IPS-11a (cell line): ENCODE data around the gene SHF.
A peak's percentile ranks its signal among the peaks of the same experiment; 100 is the strongest.

Experiments
- H3K4me3 ChIP-seq: one replicate; pipeline ENCODE4 v1.5.1; 2013; ENCODE audit warnings: low read depth, low read length, control low read depth

The SHF gene

DNA sequence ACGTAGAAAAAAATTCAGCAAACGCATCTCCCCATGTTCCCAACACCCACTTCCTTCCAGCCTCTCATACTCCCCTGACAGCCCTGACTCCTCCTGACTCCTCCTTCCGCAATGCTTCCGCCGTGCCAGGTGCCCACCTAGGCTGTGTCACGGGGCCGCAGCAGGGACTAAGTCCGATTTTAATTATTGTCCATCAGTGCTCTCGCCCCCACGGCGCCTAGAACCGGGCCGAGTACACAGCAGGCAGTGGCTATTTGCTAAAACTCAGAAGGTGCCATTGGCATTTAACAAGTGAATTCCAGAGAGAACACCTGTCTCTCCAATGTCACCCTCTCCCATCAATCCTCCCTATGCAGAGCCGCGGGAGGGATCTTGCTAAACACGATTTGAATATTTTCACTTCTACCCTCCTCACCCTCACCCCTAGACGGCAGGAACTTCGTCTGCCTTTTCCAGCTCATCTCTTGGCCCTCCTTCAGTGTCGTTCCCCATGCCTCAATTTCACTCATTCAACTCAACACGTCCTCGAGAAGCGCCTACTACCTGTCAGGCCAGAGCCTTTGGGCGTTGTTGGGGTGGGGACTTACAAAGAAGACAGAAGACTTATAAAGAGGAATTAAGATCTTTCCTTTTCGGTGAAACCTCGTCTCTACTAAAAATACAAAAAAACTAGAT, 11.5 kb upstream of the SHF start:
- H3K4me3 ChIP-seq, result peak overlapping the region; percentile 95

DNA sequence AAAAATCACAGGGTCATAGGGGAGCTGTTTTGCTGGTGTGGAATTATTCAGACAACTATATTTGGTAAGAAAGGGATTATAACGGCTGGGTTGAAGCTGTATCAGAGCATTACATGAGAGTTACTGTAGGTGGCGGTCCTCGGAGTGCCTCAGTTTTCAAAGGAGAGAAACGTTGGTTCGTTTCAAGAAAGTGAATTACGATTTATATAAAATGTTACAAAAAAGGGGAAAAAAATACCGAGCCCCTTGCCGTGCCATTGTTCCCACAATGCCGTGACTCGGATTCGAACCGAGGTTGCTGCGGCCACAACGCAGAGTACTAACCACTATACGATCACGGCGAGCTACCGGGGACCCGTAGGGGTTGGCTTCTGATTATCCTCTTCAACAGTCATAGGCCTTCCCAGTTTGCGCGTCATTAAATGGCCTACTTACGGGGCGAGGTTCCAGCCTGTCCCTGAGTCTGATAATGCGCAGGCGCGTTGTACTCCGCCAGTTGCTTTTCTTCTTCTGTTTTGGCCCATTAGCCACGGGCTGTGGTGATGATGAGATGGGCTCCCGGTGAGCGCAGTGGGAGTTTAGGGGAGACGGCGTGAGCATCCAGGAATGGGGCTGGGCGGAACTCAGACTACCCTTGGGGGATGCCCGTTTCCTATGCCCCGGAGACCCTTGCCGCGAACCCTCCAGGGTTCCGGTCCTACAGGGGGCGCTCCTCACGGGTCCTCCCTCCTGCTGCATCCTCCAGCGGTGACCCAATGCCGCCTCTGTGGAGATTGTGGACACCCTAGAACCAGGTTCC, 10.8 kb upstream of the SHF start:
- peak overlapping the region; percentile 95 for H3K4me3 ChIP-seq

DNA sequence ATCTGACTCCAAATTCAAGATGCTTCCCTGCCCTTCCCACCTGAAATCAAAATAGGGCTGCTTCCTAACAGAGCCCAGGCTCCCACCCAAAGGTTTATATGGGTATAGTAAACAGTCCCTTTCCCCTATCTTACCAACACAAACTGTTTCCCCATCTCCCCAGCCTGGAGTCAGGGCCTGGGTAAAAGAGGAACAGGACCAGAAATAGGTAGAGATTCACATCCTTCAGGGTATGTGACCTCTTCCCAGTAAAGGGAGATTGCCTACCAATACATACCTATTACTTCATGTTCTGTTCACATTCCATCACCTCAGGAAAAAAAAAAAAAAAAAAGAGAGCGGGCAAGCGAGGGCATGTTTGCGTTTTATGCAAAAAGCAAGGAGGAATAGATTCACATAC, 9.7 kb upstream of the SHF start:
- H3K4me3 ChIP-seq, result no peak overlapping the region

DNA sequence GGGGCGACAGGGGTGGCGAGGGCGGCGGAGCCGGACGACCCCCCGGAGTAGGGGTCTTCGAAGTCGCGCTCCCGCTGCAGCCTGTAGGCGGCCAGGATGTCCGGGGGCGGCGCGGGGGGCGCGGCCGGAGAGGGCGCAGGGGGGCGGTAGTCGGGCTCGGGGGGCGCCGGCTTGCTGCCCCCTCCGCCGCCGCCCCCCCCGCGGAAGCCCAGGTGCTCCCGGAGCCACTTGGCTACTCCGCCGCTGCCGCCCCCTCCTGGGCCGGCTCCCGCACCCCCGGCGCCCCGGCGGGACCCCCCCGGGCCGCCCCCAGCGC, 230 bp downstream of the SHF start:
- peak overlapping the region; percentile 55 for H3K4me3 ChIP-seq

DNA sequence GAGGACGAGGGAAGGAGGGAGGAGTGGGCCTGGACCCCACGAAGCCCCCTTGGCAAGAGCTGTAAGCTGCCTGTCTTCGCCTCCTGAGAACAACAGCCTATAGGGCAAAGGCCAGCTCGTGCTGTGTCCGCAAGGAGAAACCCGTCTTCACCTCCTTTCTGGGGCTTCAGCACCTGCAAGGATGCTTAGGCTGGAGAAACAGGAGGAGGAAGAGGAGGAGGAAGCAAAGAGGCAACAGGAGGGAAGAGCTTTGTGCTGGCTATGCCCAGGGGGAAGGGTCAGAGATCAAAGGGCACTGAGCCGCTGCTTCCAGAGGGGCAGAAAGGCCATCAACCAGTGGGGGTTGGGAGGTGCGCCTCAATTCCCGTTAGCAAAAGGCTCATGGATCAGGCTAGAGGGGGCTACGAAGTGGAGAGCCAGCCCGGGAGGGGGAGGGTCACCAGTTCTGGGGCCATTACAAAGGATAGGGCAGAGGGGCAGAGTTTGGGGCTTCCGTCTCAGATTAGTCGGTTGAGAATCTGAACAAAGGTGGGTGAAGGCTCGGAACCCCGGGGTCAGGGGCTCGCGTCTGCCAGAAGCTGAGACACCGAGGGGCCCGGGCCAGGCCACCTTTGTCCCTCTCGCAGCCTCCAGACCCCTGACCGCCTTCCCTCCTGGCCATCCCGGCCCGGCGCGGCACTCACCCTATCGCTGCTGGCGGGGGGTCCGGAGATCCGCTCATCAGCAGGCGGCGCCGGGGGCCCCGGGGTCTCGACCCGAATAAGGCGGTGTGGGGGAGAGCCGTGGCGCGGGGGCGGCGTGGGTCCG, 792 bp downstream of the SHF start:
- H3K4me3 ChIP-seq, result peak overlapping the region; percentile 55

DNA sequence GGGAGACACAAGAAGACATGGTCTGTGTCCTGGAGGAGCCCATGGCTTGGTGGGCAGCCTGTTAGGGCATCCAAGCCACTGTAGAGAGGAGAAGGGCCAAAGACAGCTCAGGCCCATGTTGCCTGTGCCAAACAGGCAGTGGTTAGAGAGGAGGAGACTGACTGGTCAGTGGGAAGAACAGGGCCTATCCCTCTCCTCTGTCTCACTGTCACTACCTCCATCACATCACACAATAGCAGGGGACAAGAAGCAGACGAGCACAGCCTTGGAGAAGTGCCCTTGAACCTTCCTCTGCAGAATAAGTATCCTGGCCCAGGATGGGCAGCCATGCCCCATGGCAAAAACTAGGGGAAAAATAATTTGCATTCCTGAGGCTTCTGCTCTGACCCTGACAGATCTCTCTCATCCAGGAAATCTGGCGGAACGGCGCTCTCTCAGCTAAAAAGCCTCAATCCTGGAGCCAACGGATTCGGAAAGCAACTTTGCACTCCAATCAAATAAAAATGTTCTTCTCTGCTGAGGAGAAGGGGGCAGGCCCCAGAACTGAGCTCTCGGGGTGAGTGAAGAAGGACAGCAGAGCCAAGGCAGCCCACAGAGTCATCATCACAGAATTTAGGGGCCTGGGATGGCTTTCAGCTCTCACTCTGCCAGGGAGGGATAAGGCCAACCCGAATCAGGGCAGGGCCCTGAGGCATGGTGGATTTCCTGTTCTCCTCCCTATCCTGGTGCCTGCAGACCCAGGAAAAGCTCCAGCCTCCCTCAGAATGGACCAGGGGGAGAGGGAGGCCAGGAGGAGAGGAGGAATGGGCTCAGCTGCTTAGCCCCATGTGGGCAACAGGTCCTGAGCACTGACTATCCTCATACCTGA, 1.6 kb downstream of the SHF start:
- H3K4me3 ChIP-seq, result peak overlapping the region; percentile 55

DNA sequence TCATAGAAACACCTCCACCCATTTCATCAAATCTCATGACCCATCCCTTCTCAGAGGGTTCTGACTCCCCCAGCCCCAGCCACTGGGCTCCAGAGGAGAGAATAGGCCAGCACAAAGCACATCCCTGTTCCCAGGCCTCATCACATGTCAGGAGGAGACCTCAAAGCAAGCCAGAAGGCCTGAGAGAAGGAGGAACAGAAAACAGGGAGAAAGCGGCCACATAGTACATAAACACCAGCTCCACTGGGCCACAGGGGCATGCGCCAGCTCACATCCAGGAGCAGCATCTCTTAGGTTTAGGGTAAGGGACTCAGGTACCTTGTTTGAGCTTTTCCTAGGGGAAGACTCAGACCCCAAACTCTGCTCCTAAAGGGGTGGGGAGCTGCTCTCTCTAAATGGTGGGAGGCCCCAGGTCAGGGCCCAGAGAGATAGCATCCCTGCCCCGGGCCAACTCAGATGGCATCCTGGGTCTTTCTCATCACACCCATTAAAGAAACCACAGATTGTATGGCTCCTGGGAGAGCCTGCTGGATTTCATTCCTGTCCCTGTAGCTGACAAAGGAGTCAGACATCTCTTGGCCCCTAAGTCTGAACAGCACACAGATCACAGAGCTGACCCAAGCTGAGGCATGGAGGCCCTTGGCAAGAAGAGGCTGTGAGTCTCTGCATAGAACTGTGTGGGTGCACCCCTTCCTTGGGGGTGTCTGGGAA, 2.5 kb downstream of the SHF start:
- H3K4me3 ChIP-seq, result no peak overlapping the region

DNA sequence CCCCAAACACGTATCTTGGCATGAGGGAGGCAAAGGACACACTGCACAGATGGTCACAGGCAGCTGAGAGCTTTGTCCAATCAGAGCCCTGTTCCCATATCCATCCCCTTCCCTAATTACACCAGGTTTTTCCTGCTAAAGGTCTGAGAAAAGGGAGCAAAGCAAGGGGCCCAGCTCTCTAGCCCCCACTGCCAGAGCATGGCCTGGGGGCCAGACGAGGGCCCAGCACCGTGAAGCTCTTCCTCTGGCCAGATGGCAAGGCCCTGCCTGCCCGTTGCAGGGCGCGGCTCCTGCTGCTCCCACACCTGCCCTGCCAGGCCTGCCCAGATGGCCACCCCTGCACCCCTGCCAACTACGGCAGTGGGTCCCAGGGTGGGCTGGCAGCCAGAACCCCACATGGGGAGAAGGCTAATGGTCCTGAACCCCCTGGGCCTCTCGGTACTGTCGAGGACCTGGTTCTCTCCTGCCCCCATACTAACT, 3.2 kb downstream of the SHF start:
- no peak overlapping the region for H3K4me3 ChIP-seq

DNA sequence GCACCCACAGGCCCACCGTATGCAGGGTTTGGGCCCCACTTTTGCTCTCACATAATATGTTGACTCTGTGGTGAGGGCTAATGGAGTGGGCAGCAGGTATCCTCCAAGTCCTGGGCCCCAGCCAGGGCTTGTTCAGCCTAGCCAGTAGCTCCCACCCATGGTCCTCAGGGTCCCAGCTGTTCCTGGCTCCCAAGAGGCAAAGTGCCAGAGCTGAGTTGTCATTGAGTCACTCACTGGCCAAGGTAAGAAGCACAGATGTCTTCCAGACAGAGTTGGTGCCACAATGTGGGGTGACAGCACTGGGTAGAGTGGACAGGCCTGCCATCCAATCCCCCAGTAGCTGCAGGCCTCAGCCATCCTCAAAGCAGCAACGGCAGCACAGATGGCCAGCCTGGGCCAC, 4.3 kb downstream of the SHF start:
- no peak overlapping the region for H3K4me3 ChIP-seq

DNA sequence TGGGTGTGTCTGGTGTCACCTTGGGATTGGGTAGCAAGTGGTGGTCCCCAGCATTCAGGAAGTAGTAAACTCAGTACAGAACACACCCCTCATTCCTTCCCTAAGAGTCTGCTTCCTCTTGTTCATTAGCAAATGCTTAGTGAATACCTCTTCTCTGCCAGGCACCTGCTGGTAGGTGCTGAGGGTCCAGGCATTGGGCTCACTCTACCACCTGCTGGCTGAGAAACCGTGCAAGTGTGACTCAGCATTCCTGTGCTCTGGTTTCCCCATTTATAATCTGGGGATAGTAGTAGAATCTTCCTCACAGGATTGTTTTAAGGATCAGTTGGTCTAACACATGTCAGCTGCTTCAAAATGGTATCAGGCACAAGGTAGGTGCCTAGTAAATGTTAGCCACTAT, 4.8 kb downstream of the SHF start:
- H3K4me3 ChIP-seq, result no peak overlapping the region

DNA sequence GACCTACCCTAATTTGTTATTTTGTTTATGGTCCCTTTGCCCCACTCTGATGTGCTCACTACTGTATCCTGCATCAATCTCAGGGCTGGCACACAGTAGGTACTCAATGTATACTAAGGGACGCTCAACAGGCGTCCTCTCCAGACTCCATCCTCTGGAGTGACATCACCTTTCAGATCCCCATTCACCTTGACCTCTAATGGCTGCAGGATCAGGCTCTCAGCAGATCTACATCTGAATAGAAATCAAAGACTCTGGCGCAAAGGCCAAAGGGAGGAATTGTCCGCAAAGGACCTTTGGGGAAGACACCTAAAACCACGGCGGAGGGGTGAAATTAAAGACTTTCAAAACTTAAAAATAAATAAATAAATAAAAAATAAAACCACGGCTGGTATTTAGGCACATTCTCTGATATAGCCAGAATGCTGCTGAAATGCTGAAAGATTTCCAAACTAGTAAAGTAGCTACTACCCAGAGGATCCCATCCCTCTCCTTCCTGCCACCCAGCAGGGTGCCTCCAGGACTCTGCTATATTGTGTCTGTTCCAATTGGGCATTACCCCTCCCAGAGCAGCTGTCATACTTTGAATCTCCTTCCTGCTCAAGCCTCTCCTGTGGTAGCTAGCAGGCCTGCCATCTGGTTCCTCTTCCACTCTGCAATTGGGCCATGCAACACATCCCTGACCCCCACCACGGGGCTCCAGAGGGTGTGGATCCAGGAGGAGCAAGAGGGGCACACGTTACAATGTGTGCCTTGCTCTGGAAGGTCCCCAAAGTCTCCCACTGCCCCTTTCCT, 6.1 kb downstream of the SHF start:
- H3K4me3 ChIP-seq, result no peak overlapping the region

DNA sequence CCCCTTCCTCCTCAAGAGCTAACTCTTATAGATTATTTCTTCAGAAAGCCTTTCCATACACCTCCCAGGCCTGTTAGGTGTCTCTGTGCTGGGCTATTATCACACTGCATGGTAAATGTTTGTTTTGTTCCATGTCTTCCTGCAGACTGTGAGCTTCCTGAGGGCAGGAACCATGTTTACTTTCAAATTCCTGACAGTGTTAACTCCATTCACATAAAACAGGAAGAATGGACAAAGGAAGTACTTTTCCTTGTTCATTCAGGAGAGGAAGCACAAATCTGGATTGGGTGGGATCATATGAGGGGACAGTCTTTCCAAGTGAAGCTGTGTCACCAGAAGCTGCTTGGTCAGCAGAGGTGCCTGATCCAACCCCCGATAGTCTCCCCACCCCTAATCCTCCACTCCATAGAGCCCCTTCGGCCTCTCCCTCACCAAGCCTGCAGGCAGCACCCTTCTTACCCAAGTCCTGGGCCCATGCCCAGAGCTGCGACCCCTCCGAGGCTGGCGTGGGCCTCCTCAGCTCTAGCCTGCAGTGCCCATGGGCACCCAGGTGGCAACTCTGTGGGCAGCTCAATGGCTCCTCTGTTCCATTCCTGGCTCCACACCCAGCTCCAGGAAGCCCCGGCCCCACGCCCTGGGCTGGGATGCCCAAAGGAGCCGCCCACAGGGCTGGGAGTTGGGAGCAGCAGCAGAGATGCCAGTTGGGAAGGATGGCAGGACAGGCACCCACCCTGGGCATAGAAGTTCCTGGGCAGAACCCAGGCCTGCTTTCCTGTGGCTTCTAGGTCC, 6.9 kb downstream of the SHF start:
- no peak overlapping the region for H3K4me3 ChIP-seq

DNA sequence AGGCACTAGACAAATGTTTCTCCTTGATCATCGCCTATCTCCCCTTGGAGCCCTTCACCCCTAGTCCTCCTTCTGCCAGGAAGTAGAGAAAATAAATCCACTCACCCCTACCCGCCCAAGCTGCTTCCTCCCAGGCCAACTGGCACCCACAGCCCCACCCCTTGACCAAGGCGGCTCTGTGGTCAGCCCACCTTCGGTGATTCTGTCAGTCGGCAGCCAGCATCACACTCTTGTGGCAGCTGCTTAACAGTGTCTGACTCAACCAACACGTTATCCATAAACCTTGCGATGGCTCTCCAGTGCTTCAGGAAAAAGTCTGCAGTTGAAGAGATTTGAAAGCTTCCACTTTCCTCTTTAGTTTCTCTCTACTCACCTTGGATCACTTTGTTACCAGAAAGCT, 7.6 kb downstream of the SHF start:
- no peak overlapping the region for H3K4me3 ChIP-seq

DNA sequence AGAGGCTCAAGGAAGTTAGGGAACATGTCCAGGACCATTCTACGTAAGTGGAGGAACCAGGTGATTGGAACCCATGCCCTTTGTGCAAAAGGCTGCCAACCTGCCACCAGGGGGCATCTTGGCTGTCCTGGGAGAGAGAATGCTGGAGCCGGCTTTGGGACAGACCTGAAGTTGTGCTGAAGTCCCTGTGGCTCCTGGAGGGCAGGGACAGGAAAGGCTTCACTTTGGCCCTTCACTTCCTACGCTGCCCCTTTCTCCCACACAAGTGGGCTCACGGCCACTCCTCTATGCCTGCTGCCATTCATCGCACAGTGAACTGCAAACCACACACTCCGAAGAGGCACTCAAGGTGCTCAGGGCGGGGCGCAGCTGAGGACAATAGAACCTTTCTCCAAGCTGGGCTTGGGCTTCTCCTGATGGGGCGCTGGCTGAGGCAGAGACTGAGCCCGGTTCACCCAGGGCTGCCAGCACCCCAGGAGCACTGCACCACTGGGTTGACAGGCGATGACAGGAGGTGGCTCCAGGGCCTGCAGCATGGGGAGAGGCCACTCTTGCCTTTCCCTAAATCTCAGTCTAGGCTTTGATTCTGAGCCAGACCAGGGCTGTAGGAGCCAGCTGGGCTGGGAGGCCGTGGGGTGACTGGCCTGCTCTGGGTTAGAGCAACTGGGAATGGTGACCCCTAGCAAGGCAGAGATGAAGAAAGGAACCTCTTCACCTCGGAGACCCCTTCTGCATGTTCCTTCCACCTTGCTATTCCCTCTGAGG, 8.4 kb downstream of the SHF start:
- no peak overlapping the region for H3K4me3 ChIP-seq

DNA sequence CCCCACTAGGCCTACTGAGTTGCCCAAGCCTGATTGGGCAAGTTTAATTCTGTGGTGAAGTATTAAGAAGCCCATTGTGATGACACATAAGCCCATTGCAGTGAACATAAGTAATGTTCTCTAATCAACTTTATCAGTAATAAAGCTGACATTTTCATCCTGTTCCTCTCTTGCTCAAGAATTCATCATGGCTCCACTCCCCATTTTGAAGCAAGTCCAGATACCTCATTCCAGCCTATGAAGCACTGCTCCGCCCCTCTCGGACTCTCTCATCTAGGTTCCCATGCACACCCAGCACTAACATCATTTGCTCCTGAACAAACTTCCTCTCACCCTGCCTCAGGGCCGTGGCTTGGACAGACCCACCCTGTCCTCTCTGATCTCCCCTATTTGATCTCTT, 10.5 kb downstream of the SHF start:
- no peak overlapping the region for H3K4me3 ChIP-seq

DNA sequence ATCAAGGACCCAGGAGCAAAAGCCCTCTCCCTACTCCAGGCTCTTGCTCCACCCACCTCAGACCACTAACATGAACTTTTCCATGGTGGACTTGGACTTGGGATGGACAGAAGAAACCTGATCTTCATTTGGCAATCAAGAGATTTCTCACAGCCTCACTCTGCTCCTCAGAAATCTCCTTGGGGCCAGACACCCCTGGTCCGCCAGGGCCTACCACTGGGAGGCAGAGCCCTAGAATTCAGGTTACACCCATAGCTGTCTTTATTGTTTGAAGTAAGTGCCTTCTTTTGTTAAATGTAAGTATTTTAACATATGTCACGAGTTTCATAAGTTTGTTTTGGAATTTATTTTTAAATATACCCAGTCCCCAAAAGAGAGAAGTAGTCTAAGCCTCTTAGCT, 13.2 kb downstream of the SHF start:
- no peak overlapping the region for H3K4me3 ChIP-seq

DNA sequence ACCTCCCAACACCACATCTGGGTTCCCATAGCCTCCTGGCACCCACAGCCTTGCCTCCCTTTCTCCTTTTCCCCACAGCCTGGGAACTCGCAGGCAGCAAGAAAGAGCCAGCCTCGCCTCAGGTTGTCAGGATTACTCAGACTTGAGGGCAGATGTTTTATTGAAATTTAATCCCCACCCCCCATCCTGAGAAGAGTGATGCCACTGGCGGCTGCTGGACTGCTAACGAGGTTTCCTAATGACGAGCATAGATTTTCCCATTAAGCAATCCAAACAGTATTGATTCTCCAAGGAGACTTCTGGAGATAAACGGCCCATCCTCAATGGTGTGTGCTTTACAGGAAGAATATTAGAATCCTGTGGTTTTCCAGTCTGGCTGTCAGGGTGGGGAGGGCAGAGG, 13.7 kb downstream of the SHF start:
- no peak overlapping the region for H3K4me3 ChIP-seq

DNA sequence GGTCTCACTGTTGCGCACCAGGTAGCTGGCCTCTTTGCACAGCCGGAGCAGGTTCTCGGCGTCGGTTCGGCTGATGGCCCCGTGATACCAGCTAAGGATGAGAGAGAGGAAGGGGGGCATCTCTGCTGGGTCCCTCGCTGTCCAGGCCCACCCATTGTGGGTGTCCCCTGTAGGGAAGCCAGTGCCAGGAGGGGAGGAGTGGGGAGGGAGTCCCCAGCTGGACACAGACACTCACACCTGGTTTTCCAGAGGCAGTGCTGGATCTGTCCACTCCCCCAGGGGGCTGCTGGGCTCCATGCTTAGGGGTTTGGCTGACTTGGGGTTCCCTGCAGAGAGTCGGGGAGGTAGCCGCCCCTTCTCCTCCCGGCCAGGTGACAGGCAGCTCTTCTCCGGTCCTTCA, 15.9 kb downstream of the SHF start:
- no peak overlapping the region for H3K4me3 ChIP-seq
